AG04449 (cell line): ENCODE results near the gene APOA1.

Experiments used
- CTCF ChIA-PET: fragments of 350-600 bp; formaldehyde crosslinking; extraction: SDS; loops from one replicate; lab custom pipeline; 2021; ENCODE audit warnings: antibody characterized with exemption; lab: Yijun Ruan, JAX
- POLR2A ChIA-PET: fragments of 400-600, 350-600 bp; formaldehyde crosslinking; extraction: SDS; loops from one replicate; lab custom pipeline; 2020; ENCODE audit warnings: antibody characterized with exemption, inconsistent platforms; lab: Yijun Ruan, JAX
- DNase-seq: peaks from one replicate; pipeline ENCODE4 v3.0.0-alpha.2; 2010; ENCODE audit warnings: low read depth, low spot score
- H3K4me3 ChIP-seq: 2 replicates; pipeline ENCODE4 v1.5.1; 2011; ENCODE audit warnings: low read depth, mild to moderate bottlenecking, control low read depth, low read length
- CTCF ChIP-seq: IDR thresholded peaks from one replicate; pipeline ENCODE4 v1.5.1; 2011; ENCODE audit warnings: mild to moderate bottlenecking, moderate library complexity, low read length, control low read depth, inconsistent platforms; ENCODE audit not compliant: insufficient read depth; ENCODE audit errors: missing control alignments

APOA1 gene

GRCh38 chr11:116827461-116827860 lies 10.0 kb downstream of the APOA1 start:
- POLR2A ChIA-PET, result no interaction called here
- no peak for TF ChIP-seq CTCF
- H3K4me3 ChIP-seq, result no peak overlapping the region
- no peak for DNase-seq
- CTCF ChIA-PET, result no interaction called here

- TF ChIP-seq CTCF, result no peak
- H3K4me3 ChIP-seq, result no peak overlapping the region
- no peak for DNase-seq
- POLR2A ChIA-PET, result no interaction called here
- CTCF ChIA-PET, result interaction anchor here (2.1 kb wide), 1 partner anchor 9 kb away, joined by 9 read pairs; no protein-coding TSS in a partner anchor
Measured at GRCh38 chr11:116826751-116827431, 10.5 kb downstream of the APOA1 start.

GRCh38 chr11:116825854-116826750 lies 11.3 kb downstream of the APOA1 start:
- ChIA-PET POLR2A (no interaction called here), CTCF (interaction anchor here (2.1 kb wide), 1 partner anchor 10 kb away, joined by 9 read pairs; no protein-coding TSS in a partner anchor)
- no peak overlapping the region for H3K4me3 ChIP-seq
- DNase-seq, result no peak
- TF ChIP-seq CTCF, result no peak

- TF ChIP-seq CTCF, result no peak
- H3K4me3 ChIP-seq, result no peak overlapping the region
- CTCF ChIA-PET, result interaction anchor here (2.1 kb wide), 1 partner anchor 10 kb away, joined by 9 read pairs; no protein-coding TSS in a partner anchor
- POLR2A ChIA-PET, result no interaction called here
- DNase-seq, result no peak
Measured at GRCh38 chr11:116825434-116825833, 12.0 kb downstream of the APOA1 start.

DNA sequence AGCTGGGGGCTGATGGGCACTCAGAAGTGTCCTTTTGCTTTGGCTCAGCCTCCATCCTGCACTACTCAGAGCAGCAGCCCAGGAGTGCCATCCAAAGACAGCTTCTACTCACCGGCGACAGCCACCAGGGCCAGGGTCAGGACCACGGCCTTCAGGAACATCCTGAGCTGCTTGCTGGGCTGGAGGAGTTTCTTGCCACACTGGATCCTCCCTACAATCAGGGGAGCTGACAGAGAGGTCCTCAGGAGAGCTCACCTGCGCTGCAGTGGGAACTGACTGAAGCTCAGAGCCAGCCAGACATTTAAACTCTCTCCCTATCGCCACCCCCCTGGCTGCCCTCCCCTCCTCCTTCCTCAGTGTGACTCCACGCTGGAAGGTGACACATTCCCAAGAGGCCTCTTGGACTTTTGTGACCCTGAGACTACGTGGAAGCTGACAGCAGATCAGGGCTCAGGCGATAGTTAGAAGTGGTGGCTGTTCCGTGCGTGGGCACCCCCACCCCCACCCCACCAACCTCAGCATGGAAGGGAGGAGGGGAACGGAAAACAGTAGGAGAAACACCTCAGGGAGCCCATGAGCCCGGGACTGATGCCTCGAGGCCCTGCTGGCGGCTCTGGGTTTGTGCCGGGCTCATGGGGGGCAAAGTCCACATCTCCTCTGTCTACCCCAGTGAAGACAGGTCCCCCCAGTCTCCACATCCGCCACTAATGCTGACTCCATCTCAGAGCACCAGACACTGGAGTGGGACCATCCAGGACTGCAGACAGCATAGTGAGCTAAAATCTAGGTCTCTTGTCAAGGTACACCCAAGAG lies 14.2 kb downstream of the APOA1 start, which contains the start of gene APOA4:
Gene APOA4 (minus strand): TSS at position 274 of the 813 bp plus-strand sequence. CDS start 113 bp downstream, at position 161.
- ChIA-PET POLR2A (no interaction called here), CTCF (interaction anchor here (0.9 to 3.3 kb wide), 5 partner anchors 9 to 283 kb away, joined by 3 to 24 read pairs (median 3); partner anchors contain the start of genes APOA1 and APOA5)
- no peak within 1 kb of the TSS for H3K4me3 ChIP-seq
- no peak for TF ChIP-seq CTCF
- DNase-seq, result no peak
